ENCODE data around the gene AGBL1.
"Not testable (repeated sequence)": the region's sequence is repeated elsewhere in the genome, so short reads cannot be mapped to it uniquely, and the experiment has no call there.

AGBL1 gene

DNA sequence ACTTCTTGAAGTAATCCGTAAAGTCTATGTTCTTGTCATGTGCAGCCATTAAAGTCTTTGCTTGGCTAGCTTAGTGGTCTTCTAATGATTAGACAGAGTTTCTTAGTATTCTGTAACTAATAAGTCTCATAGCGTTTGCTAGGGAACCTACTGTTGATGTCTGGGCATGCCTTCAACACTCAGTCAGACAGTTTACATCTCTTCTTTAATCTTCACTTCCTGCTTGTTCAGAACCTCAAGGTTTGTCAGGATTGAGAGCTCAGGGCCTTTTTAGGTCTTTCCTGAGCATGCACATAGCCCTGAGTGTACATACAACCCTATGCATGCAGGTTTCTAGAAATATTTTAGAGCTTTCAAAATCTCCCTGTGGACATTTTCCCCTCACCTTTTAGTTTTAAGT, 426.3 kb downstream of the AGBL1 start:
- DNase-seq (ENCODE audit: low spot score) = no peak

DNA sequence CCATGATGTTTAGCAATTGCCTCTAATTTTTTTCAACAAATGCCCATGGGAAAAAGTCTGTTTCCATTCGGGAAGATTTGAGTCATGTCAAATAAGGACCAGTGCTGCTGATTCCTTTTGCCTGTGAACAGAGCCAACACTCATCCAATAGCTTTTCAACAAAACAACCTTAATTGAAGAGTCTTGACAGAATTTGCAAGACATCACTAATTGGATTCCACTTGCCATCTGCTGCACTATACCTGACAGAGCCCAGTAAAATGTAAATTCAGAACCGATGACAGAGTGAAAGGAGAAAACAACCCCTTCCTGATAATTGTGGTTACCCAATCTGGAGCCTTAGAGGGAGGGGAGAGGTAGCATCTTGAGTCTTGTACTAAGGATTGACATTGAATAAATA, 426.7 kb downstream of the AGBL1 start:
- no peak for DNase-seq (ENCODE audit: low spot score)

- no peak for DNase-seq (ENCODE audit: low spot score)
Measured at GRCh38 chr15:86515625-86516024, 436.0 kb downstream of the AGBL1 start.

DNA sequence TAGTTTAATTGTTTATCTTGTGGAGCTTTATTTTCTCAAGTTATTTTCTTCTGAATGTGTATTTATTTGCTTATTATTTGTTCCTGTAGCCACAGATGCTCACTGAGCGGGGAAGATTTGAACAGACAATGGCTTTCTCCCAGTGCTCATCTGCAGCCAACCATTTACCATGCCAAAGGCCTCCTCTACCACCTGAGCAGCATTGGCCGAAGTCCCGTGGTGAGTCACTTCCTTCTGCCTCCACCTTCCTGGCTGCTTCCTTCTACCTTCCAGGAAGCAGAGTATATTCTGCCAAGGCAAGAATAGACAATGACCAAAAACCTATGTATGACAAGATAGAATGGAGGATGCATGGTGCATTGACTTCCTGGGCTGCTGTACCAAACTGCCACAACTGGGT, 443.1 kb downstream of the AGBL1 start:
- no peak for DNase-seq (ENCODE audit: low spot score)

DNA sequence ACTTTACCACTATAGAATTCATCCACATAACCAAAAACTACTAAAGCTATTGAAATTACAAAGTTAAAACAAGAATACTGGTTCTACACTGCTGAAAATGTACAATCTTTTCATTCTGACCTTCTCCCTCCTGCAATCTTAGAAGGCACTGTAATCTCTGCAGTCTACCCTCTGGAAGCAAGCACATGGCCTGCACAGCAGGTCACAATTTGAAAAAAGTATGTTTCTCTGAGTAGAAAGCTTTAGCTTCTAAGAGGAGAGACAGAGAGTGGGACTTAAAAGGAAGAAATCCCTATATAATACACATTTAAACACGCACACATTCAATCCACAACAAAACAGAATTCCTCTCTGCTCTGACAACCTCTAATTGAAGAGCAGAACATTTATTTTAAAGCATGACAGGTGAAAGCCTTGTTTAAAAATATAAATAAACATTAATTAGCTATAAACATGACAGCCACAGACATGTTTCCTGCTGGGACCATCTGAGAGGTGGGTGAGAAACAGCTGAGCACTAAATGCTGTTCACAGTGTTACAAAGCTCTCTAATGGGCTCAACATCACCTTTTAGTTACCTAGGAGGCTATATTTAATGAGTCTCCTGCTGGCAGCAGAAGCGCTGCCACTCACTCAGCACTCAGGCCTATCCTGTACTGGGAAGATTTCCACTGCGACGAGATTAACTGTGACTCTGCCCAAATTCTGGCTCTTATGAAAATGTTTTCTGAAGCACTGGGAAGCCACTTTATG, 447.4 kb downstream of the AGBL1 start:
- DNase-seq (ENCODE audit: low spot score) = no peak

DNA sequence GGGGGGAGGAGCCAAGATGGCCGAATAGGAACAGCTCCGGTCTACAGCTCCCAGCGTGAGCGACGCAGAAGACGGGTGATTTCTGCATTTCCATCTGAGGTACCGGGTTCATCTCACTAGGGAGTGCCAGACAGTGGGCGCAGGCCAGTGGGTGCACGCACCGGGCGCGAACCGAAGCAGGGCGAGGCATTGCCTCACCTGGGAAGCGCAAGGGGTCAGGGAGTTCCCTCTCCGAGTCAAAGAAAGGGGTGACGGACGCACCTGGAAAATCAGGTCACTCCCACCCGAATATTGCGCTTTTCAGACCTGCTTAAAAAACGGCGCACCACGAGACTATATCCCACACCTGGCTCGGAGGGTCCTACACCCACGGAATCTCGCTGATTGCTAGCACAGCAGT, 448.4 kb downstream of the AGBL1 start:
- DNase-seq (ENCODE audit: low spot score) = not testable (repeated sequence)

- DNase-seq (ENCODE audit: low spot score) = no peak
Measured at GRCh38 chr15:86538141-86538540, 458.5 kb downstream of the AGBL1 start.

DNA sequence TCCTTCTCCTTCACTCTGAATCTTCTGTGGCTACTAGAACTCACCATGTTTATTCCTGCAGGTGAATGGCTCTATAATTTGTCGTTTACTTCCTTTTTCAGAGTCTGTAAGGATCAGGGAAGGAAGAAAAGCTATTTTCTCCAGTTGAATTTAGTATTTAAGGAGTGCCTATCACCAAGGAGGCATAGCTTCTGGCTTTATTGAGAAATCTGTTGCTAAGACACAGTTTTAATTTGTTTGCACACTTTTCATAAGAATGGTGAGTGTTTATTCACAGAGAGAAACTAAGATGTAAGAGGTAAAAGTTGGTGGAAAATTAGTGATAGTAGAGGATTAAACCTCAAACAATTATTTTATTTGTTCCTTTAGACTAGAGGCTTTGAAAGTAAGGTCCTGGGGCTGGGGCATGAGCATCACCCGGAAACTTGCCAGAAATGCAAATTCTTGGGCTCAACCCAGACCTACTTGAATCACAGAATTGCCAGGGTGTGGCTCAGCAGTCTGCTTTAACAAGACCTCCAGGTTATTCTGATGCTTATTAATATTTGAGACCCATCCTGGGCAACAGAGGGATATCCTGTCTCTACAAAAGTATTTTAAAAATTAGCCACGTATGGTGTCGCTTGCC, 461.3 kb downstream of the AGBL1 start:
- no peak for DNase-seq (ENCODE audit: low spot score)

- DNase-seq (ENCODE audit: low spot score) = no peak
Measured at GRCh38 chr15:86541540-86541939, 461.9 kb downstream of the AGBL1 start.

DNA sequence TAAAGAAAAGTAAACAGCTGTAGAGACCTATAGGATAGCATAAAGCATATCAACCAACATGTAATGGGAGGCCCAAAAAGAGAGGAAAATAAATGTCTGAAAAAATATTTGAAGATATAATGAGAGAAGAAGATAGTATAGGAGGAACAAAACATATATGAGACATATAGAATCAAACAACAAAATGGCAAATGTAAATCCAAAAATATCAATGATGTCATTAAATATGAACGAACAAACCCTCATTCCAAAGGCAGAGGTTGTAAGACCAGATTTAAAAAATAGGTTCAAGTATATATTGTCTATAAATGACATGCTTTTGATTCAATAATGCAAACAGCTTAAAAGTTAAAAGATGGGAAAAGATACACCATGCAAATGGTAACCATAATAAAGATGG, 470.4 kb downstream of the AGBL1 start:
- no peak for DNase-seq (ENCODE audit: low spot score)

DNA sequence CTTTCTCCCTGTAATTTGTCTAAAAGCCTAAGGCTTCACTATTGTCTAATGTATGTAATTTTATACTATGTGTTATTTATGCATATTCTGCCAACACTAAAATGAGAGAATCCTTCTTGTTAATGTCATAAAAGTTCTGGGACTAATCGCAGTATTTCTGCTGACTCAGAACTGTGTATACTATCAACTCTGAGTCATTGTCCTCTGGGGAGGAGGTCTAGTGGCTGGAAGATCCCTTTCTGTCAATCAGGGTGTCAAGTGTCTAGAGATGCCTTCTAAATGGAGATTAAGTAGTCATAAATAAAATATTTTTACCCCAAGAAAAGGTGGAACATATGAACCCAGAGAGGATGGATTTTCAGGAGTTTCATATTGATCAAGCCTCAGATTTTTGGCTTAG, 473.4 kb downstream of the AGBL1 start:
- no peak for DNase-seq (ENCODE audit: low spot score)

GRCh38 chr15:86555098-86555497, 475.4 kb downstream of the AGBL1 start:
- DNase-seq (ENCODE audit: low spot score) = no peak

- DNase-seq (ENCODE audit: low spot score) = no peak
Measured at GRCh38 chr15:86555939-86556338, 476.3 kb downstream of the AGBL1 start.

DNA sequence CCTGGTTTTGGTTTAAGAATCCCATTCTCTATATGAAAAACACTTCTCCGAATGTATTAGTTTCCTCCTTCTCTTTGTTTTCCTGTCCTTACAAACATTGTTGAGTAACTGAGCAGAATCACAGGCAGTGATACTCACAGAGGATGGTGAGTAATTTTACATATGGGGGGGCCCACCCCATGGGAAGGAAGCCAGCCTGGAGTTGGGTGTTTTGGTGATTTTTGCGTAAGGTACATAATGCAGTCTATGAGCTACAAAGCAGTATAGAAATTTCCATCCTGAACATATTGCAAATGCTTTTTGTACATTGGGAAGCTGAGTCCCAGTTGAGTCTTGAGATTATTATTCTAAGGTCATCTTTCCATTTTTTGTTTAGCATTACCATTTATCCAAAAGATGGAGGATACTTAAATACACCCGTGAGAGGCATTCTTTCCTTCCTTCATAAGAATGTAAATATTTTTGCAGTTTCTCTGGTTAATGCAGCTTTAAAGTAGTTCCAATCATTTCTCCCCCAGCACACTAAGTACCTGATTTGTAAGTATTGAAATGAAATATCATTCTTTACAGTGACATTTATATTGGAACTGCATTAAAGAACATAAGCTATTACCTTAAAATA, 476.8 kb downstream of the AGBL1 start:
- no peak for DNase-seq (ENCODE audit: low spot score)

GRCh38 chr15:86557018-86557550, 477.4 kb downstream of the AGBL1 start:
- no peak for DNase-seq (ENCODE audit: low spot score)

DNA sequence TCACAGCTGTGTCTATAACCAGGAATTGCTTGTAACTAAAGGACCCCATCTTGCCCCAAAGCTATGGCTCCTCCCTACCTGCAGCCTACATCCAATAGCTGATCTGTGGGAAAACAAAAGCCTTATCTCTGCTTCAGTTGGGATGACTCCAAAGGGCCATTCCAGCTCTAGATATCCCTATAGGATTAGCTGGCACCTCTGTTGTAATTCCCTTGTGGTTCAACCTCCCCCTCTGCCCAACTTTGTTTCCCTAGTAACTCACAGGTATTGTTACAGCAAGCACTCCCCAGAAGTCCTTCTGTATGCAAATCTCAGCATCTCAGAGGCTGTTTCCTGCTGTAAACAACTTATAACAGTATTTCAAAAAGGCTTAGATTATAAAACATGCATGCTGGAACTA, 478.6 kb downstream of the AGBL1 start:
- DNase-seq (ENCODE audit: low spot score) = no peak

DNA sequence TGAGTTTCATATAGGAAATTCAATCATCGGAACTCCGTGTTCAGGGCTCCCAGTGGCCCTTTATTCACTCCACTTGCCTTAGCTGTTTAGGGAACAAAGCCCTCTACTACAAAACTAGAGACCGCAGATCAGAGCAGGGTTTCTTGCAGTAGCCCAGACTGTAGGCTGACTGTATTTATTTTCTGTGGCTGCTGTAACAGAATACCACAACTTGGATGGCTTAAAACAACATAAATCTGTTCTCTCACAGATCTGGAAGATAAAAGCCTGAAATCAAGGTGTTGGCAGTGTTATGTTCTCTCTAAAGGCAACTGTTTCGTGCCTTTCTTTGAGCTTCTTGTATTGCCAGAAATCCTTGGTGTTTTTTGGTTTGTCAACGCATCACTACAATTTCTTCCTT, 479.0 kb downstream of the AGBL1 start:
- no peak for DNase-seq (ENCODE audit: low spot score)

DNA sequence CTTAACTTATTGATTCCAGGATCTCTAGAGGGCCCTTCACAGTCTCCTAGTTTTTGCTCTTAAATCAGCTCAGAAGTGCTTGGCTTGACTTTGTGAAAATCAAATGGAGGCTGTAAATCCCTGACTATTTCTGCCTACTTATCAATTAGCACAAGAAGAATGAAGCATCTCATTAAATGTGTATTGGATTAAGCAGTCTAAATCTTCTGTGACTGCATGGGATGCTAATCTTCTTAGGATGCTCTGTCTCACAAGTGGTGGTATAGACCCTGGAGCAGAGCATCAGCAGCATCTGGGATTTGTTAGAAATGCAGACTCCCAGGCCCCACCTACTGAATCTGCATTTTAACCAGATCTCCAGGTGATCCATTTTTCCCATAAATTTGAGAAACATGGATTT, 488.7 kb downstream of the AGBL1 start:
- no peak for DNase-seq (ENCODE audit: low spot score)

DNA sequence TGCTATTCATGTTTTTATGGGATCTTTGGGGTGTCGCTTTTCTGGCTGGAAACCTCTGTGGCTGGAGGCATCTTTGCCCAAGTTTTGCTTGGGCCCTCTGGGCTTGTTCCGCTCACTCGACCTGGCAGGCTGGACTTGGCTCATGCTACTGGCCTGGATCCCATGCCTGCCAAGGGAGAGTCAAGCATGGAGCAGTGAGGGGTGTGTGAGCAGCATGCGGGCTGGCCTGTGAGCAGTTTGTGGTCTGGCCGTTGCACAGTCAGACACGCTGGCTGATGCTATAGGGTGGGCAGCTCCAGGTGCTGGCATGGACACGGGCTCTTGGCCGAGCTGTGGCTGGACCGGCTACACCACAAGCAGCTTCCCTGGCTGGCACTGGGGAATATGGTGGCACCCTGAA, 491.1 kb downstream of the AGBL1 start:
- no peak for DNase-seq (ENCODE audit: low spot score)

DNA sequence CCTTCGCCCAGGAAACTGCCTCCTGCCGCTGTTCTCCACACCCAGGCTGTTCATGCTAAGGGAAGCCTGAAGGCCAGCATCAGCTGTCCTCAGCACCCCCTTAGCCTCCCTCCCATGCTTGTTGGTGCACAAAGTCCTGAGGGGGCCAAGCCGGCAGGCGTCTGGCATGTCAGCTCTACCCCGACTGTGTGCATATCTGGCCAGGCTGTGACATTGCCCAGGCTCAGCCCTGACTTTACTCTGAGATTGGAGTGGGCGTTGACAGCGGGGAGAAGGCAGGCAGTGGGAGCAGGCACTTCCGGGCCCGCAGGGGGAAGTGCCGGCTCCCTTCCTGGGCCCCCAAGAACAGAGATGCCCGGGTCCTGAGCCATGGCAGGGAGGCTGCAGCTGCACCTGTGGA, 492.2 kb downstream of the AGBL1 start:
- no peak for DNase-seq (ENCODE audit: low spot score)

- no peak for DNase-seq (ENCODE audit: low spot score)
Measured at GRCh38 chr15:86572368-86572841, 492.7 kb downstream of the AGBL1 start.

GRCh38 chr15:86573476-86573875, 493.8 kb downstream of the AGBL1 start:
- DNase-seq (ENCODE audit: low spot score) = no peak

DNA sequence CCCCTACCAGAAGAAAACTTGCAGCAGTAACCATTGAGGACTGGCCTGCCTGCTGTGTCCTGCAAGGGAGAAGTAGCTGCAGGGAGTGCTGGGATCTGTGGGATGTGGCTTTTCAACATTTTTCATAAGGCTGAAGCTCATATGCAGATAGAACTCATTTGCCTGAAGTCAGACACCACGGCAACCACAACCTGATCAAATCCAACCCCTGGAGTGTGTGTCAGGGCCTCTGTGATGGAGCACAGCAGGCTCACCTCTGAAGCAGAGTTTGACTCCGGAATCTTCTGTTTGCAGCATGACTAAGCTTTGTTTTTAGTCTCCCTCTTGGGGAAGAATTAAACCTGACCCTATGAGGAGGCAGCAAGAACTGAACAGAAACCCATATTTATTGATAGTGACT, 508.7 kb downstream of the AGBL1 start:
- no peak for DNase-seq (ENCODE audit: low spot score)

Measured in GM03348 (cell line).